IPS-18a (cell line): Measurements from ENCODE around the gene IMMT.

Experiments used
- H3K27ac ChIP-seq: one replicate; pipeline ENCODE4 v1.5.1; 2013; ENCODE audit warnings: low read length
- H3K27me3 ChIP-seq: one replicate; pipeline ENCODE4 v1.6.1; 2013; ENCODE audit warnings: mild to moderate bottlenecking, low read length; ENCODE audit not compliant: control insufficient read depth, insufficient read depth
- H3K36me3 ChIP-seq: one replicate; pipeline ENCODE4 v1.6.1; 2013; ENCODE audit warnings: low read depth, low read length; ENCODE audit not compliant: control insufficient read depth
- H3K4me1 ChIP-seq: one replicate; pipeline ENCODE4 v1.6.1; 2013; ENCODE audit warnings: low read depth, low read length; ENCODE audit not compliant: control insufficient read depth
- H3K4me3 ChIP-seq: one replicate; pipeline ENCODE4 v1.5.1; 2013; ENCODE audit warnings: low read length
- H3K9ac ChIP-seq: one replicate; pipeline ENCODE4 v1.6.1; 2013; ENCODE audit warnings: mild to moderate bottlenecking, low read length, moderate library complexity
- H3K9me3 ChIP-seq: one replicate; pipeline ENCODE4 v1.6.1; 2013; ENCODE audit warnings: low read depth, low read length; ENCODE audit not compliant: control insufficient read depth

The IMMT gene

GRCh38 chr2:86135653-86136052 lies 59.6 kb downstream of the IMMT start:
- no peaks in the 10 kb centered on the region for H3K9me3 ChIP-seq
- H3K27ac ChIP-seq, result no peak overlapping the region
- H3K9ac ChIP-seq, result no peak overlapping the region
- H3K36me3 ChIP-seq, result peaks cover 99% of the 10 kb centered on the region
- no peaks in the 10 kb centered on the region for H3K27me3 ChIP-seq
- H3K4me1 ChIP-seq, result no peaks in the 10 kb centered on the region
- H3K4me3 ChIP-seq, result no peak overlapping the region

GRCh38 chr2:86134709-86135108 lies 60.6 kb downstream of the IMMT start:
- H3K27ac ChIP-seq, result no peak overlapping the region
- H3K4me3 ChIP-seq, result no peak overlapping the region
- H3K9me3 ChIP-seq, result no peaks in the 10 kb centered on the region
- peaks cover 100% of the 10 kb centered on the region for H3K36me3 ChIP-seq
- no peak overlapping the region for H3K9ac ChIP-seq
- H3K4me1 ChIP-seq, result no peaks in the 10 kb centered on the region
- no peaks in the 10 kb centered on the region for H3K27me3 ChIP-seq

- peaks cover 96% of the 10 kb centered on the region for H3K36me3 ChIP-seq
- no peak overlapping the region for H3K9ac ChIP-seq
- no peaks in the 10 kb centered on the region for H3K27me3 ChIP-seq
- no peaks in the 10 kb centered on the region for H3K4me1 ChIP-seq
- H3K27ac ChIP-seq, result no peak overlapping the region
- no peak overlapping the region for H3K4me3 ChIP-seq
- no peaks in the 10 kb centered on the region for H3K9me3 ChIP-seq
These were observed 70.6 kb downstream of the IMMT start for GRCh38 chr2:86124683-86125082.

- Histone ChIP-seq H3K4me1 (no peaks in the 10 kb centered on the region), H3K36me3 (peaks cover 98% of the 10 kb centered on the region), H3K27me3 (no peaks in the 10 kb centered on the region), H3K4me3 (no peak overlapping the region), H3K9ac (no peak overlapping the region), H3K9me3 (no peaks in the 10 kb centered on the region), H3K27ac (no peak overlapping the region)
These were observed 71.8 kb downstream of the IMMT start for GRCh38 chr2:86123328-86123925.

DNA sequence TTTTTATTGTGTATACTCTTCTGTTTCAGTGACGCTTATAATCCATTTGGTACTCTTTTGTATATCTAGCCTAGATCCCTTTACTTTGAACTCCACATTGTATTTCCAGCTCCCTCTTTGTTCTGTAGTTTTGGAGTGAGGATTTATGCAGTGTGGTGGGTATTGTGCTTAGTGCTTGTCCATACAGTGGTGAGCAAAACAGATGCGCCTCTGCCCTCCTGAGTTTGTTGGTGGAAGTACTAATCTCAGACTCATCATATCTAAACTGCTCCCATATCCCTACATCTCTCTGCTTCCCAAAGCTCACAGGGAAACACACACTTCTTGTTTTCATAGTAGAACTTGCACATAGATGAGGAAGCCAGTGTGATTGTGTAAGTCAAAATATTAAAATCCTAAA lies 77.1 kb downstream of the IMMT start:
- H3K27me3 ChIP-seq, result no peaks in the 10 kb centered on the region
- no peaks in the 10 kb centered on the region for H3K9me3 ChIP-seq
- no peaks in the 10 kb centered on the region for H3K4me1 ChIP-seq
- H3K9ac ChIP-seq, result no peak overlapping the region
- H3K4me3 ChIP-seq, result no peak overlapping the region
- H3K27ac ChIP-seq, result no peak overlapping the region
- peaks cover 96% of the 10 kb centered on the region for H3K36me3 ChIP-seq

DNA sequence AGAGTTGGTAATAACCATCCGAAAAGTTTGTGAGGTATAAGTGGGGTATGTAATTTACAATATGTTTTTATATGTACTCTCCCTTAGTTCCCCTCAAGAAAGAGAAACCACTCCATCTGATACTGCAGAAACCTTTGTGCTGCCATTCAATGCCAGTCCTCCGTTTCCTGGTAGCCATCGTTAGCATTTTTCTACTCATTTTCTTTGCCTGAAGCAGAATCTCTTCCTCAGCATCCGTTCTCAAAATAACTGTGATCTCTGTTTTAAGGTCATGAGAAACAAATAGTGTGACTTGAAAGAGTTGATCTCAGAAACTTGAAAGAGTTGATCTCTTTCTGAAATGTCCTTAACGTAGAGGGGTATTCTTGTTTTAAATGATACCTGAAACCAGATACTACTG lies 88.2 kb downstream of the IMMT start:
- Histone ChIP-seq H3K27me3 (no peaks in the 10 kb centered on the region), H3K4me3 (peak overlapping the region; percentile 78), H3K4me1 (peaks cover 11% of the 10 kb centered on the region), H3K36me3 (peaks cover 48% of the 10 kb centered on the region), H3K9ac (peak overlapping the region; percentile 93), H3K27ac (peak overlapping the region; percentile 92), H3K9me3 (no peaks in the 10 kb centered on the region)

DNA sequence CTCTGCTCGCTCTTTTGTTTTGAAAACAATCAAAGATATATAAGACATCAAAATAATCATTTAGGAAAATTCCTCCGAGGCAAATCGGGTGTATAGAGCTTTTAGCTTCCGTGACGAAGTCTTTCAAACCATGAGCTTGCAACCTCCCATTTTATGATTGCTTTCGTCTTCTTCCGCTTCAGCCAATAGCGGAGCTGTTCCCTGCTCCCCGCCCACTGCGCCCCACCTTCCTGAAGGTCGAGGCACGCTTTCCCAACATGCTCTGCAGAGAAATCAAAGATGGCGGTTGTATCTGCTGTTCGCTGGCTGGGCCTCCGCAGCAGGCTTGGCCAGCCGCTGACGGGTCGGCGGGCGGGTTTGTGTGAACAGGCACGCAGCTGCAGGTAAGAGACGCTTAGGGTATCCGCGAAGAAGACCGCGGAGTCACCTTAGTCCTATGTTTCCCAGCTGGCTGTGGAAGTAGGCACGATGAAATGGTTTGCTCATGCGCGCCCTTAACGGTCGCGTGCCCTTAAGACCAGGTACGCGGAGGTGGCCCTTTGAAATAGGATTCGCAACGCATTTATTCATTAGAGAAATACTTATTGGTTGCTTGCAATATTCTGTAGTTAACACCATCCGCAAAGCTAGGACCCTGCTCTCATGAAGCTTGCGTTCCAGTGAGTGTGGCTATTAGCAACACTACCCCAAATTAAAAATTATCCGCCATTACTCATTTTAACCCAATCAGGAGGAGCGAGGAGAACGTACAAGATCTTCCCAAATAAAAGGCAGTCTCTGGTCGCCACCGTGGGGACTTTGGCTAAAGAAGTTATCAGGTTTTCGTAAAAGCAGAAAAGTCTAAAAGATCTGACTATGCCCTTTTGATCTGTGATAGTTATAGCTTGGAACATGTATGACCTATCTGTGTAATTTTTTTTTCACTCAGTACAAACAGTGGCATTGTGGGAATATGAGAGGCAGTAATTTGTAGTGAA lies 89.0 kb downstream of the IMMT start, which contains the start of gene PTCD3:
Gene PTCD3, plus strand, starts transcription at position 267 of the 977 bp plus-strand sequence. Its CDS starts 13 bp downstream, at position 280.
- peak within 1 kb of the TSS; percentile 93 for H3K9ac ChIP-seq
- H3K4me3 ChIP-seq, result peak within 1 kb of the TSS; percentile 78
- H3K27me3 ChIP-seq, result no peaks in the 10 kb centered on the region
- peaks cover 11% of the 10 kb centered on the region for H3K4me1 ChIP-seq
- peak within 1 kb of the TSS; percentile 92 for H3K27ac ChIP-seq
- peaks cover 50% of the 10 kb centered on the region for H3K36me3 ChIP-seq
- H3K9me3 ChIP-seq, result no peaks in the 10 kb centered on the region

DNA sequence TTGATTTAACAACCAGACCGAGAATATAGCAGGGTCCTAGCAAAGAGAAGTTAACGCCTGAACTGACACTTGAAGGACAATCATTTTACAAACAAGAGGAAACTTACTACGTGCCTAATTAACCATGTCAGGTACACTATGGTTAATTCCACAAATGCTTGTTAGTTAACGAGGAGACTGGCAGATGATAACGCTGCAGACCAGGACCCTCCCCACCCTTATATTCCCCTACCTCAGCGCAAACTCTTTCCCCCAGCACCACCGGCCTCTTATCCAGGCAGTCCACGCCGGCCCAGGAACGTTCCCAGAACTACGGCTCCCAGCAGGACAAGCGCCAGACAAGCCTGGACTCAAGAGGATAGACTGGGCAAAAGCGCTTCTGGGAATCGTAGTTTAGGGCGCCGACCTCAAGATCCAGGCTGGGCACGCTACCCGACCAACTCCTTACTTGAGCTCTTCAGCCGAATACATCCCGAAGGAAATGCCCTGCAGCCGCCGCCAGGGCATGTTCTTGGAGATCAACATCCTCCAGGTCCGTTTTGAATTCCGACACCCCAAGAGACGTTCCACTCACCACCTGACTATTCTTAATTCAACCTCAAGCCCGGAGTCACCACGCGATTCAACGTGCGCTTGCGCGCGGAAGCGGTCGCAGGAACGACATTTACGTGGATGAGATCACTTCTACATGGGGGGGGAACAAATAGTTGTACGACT lies 89.9 kb downstream of the IMMT start, which contains the start of gene POLR1A:
Gene POLR1A, minus strand, starts transcription at position 635 of the 717 bp plus-strand sequence. Its CDS starts 110 bp downstream, at position 525.
- H3K27me3 ChIP-seq, result no peaks in the 10 kb centered on the region
- peak within 1 kb of the TSS; percentile 78 for H3K4me3 ChIP-seq
- H3K4me1 ChIP-seq, result peaks cover 11% of the 10 kb centered on the region
- peak within 1 kb of the TSS; percentile 92 for H3K27ac ChIP-seq
- peak within 1 kb of the TSS; percentile 93 for H3K9ac ChIP-seq
- peaks cover 50% of the 10 kb centered on the region for H3K36me3 ChIP-seq
- no peaks in the 10 kb centered on the region for H3K9me3 ChIP-seq

GRCh38 chr2:86102157-86102556 lies 93.1 kb downstream of the IMMT start:
- Histone ChIP-seq H3K27me3 (no peaks in the 10 kb centered on the region), H3K9me3 (no peaks in the 10 kb centered on the region), H3K4me3 (no peak overlapping the region), H3K9ac (no peak overlapping the region), H3K4me1 (peaks cover 6% of the 10 kb centered on the region), H3K27ac (no peak overlapping the region), H3K36me3 (peaks cover 53% of the 10 kb centered on the region)

- H3K36me3 ChIP-seq, result peaks cover 81% of the 10 kb centered on the region
- no peak overlapping the region for H3K9ac ChIP-seq
- no peak overlapping the region for H3K27ac ChIP-seq
- no peaks in the 10 kb centered on the region for H3K4me1 ChIP-seq
- H3K9me3 ChIP-seq, result no peaks in the 10 kb centered on the region
- H3K4me3 ChIP-seq, result no peak overlapping the region
- no peaks in the 10 kb centered on the region for H3K27me3 ChIP-seq
These were observed 97.3 kb downstream of the IMMT start for GRCh38 chr2:86097913-86098312.
